T-helper 17 cell (primary cell): ENCODE data around the gene BCL2. TPM values are rescaled to one million over a fixed set of nuclear protein-coding genes. Genes with fewer than 3 reads are reported as not detected.
A peak's percentile ranks its signal among the peaks of the same experiment; 100 is the strongest.

Source experiments
- ATAC-seq: fragments of 150-1000 bp; cut with Tn5 transposase; 2 replicates; pipeline ENCODE4 v1.10.0; 2021; ENCODE audit warnings: mild to moderate bottlenecking, moderate library complexity
- DNase-seq, 3 donors: peaks; one replicate each; pipeline versions ENCODE4 v3.0.0 to v3.0.0-alpha.2; 2020 to 2021
- H3K9me3 ChIP-seq: one replicate; pipeline ENCODE4 v1.7.0; 2013; ENCODE audit warnings: low read length, mild to moderate bottlenecking; ENCODE audit not compliant: control insufficient read depth, poor library complexity, severe bottlenecking
- H3K27ac Mint-ChIP-seq: one replicate; pipeline ENCODE4 v1.8.0; 2022; ENCODE audit warnings: mild to moderate bottlenecking, moderate library complexity, mixed read lengths
- H3K27me3 Mint-ChIP-seq: one replicate; pipeline ENCODE4 v1.8.0; 2022; ENCODE audit warnings: mixed read lengths
- H3K36me3 Mint-ChIP-seq: one replicate; pipeline ENCODE4 v1.8.0; 2022; ENCODE audit warnings: low read depth, mixed read lengths
- H3K4me1 Mint-ChIP-seq: one replicate; pipeline ENCODE4 v1.8.0; 2022; ENCODE audit warnings: mild to moderate bottlenecking, mixed read lengths
- H3K4me3 Mint-ChIP-seq: one replicate; pipeline ENCODE4 v1.8.0; 2022; ENCODE audit warnings: mild to moderate bottlenecking, moderate library complexity, mixed read lengths
- total RNA-seq, 4 donors: library from RNA in 2 of 4; stranded (reverse) in 2 of 4; gene quantifications; one replicate each; pipeline ENCODE4 v1.2.3 and lab custom pipeline; 2022 to 2026

The BCL2 gene
- total RNA-seq, 2 donors from 2014 or later, result 134 to 136 TPM

DNA sequence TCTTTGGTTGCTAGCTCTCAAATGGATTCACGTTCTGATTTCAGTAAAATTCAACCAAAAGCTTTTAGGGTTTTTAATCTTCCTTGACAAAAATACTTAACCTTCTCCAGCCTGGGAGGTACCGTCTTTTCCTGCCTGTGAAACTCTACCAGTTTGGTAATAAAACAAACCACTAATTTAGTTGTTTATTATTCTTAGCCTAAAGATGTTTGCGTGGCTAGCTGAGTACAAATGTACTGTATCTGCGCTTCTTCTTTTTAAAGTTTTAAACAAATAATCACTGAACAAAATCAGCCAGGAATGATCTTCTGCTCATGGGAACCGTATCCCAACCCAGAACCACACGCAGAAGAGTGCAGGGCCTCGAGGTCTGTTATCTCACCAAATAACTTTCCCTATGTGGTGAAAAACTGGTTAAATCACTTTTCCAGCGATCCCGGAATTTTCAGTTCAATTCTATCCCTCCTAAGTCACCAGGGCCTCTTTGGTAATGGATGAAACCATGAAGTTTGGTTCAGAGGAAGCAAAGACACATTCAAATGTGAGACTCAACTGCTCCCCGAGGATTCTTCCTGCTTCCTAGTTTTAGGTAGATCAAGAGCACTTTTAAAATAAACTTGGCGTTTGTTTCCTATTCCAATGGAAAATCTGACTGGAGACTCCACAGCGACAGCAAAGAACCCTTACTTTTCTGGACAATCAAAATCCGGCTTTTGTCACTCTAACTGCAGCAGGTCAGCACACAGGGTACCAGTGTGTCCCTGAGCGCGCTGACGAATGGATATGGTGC is 36.1 kb downstream of the BCL2 start:
- ATAC-seq (no peak), DNase-seq (no peak)
- Mint-ChIP-seq H3K4me1 (peaks cover 43% of the 10 kb centered on the region), H3K27me3 (no peaks in the 10 kb centered on the region), H3K27ac (peak overlapping the region; percentile 39), H3K4me3 (no peak overlapping the region), H3K36me3 (peaks cover 14% of the 10 kb centered on the region)
- no peaks in the 10 kb centered on the region for H3K9me3 ChIP-seq

GRCh38 chr18:63282793-63283192 is 36.8 kb downstream of the BCL2 start:
- Mint-ChIP-seq H3K4me1 (peaks cover 46% of the 10 kb centered on the region), H3K4me3 (no peak overlapping the region), H3K27me3 (no peaks in the 10 kb centered on the region), H3K36me3 (peaks cover 15% of the 10 kb centered on the region), H3K27ac (no peak overlapping the region)
- no peak for DNase-seq
- no peak for ATAC-seq
- H3K9me3 ChIP-seq, result no peaks in the 10 kb centered on the region

GRCh38 chr18:63273222-63273927 is 46.2 kb downstream of the BCL2 start:
- no peak for ATAC-seq
- H3K27ac Mint-ChIP-seq, result peak overlapping the region; percentile 79
- H3K36me3 Mint-ChIP-seq, result peaks cover 2% of the 10 kb centered on the region
- H3K9me3 ChIP-seq, result no peaks in the 10 kb centered on the region
- no peak overlapping the region for H3K4me3 Mint-ChIP-seq
- H3K27me3 Mint-ChIP-seq, result no peaks in the 10 kb centered on the region
- peaks cover 41% of the 10 kb centered on the region for H3K4me1 Mint-ChIP-seq
- no peak for DNase-seq

- Mint-ChIP-seq H3K36me3 (peaks cover 3% of the 10 kb centered on the region), H3K4me1 (peaks cover 46% of the 10 kb centered on the region), H3K27me3 (no peaks in the 10 kb centered on the region), H3K4me3 (no peak overlapping the region), H3K27ac (peak overlapping the region; percentile 79)
- no peak for ATAC-seq
- no peaks in the 10 kb centered on the region for H3K9me3 ChIP-seq
- no peak for DNase-seq
These were observed 46.9 kb downstream of the BCL2 start for GRCh38 chr18:63272638-63273037.

DNA sequence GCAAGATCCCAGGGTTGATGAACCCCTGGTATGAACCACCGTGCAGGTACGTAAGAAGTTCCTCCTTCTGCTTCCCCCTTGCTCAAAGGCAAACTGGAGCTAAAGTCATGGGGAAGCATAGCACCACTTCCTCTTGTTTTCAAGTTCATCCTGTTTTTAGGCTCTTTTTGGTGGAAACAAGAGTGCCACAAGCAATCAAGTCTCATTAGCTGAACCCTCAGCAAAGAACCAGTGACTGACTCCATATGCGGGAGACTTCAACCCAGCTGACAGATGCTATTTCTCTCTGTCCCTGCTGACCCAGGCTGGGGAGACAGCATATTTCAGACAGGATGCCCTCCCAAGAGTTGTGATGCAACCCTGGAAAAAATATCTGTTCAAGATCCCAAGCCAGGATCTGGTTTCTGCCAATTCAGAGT is 47.7 kb downstream of the BCL2 start:
- Mint-ChIP-seq H3K36me3 (peaks cover 3% of the 10 kb centered on the region), H3K27me3 (no peaks in the 10 kb centered on the region), H3K4me3 (no peak overlapping the region), H3K27ac (peak overlapping the region; percentile 79), H3K4me1 (peaks cover 50% of the 10 kb centered on the region)
- ATAC-seq (no peak), DNase-seq (no peak)
- no peaks in the 10 kb centered on the region for H3K9me3 ChIP-seq

- no peak for ATAC-seq
These were observed 48.4 kb downstream of the BCL2 start for GRCh38 chr18:63271148-63271547.

GRCh38 chr18:63267975-63268721 is 51.4 kb downstream of the BCL2 start:
- DNase-seq (no peak), ATAC-seq (peak; percentile 71)
- no peaks in the 10 kb centered on the region for H3K9me3 ChIP-seq
- Mint-ChIP-seq H3K4me3 (peak overlapping the region; percentile 82), H3K4me1 (peaks cover 55% of the 10 kb centered on the region), H3K27me3 (no peaks in the 10 kb centered on the region), H3K36me3 (peaks cover 7% of the 10 kb centered on the region), H3K27ac (peak overlapping the region; percentile 84)

More at GRCh38 chr18:63271148-63271547, 48.4 kb downstream of the BCL2 start:
- no peaks in the 10 kb centered on the region for H3K9me3 ChIP-seq
- peaks cover 52% of the 10 kb centered on the region for H3K4me1 Mint-ChIP-seq
- no peak for DNase-seq
- peaks cover 4% of the 10 kb centered on the region for H3K36me3 Mint-ChIP-seq
- H3K4me3 Mint-ChIP-seq, result peak overlapping the region; percentile 19
- peak overlapping the region; percentile 79 for H3K27ac Mint-ChIP-seq
- no peaks in the 10 kb centered on the region for H3K27me3 Mint-ChIP-seq

DNA sequence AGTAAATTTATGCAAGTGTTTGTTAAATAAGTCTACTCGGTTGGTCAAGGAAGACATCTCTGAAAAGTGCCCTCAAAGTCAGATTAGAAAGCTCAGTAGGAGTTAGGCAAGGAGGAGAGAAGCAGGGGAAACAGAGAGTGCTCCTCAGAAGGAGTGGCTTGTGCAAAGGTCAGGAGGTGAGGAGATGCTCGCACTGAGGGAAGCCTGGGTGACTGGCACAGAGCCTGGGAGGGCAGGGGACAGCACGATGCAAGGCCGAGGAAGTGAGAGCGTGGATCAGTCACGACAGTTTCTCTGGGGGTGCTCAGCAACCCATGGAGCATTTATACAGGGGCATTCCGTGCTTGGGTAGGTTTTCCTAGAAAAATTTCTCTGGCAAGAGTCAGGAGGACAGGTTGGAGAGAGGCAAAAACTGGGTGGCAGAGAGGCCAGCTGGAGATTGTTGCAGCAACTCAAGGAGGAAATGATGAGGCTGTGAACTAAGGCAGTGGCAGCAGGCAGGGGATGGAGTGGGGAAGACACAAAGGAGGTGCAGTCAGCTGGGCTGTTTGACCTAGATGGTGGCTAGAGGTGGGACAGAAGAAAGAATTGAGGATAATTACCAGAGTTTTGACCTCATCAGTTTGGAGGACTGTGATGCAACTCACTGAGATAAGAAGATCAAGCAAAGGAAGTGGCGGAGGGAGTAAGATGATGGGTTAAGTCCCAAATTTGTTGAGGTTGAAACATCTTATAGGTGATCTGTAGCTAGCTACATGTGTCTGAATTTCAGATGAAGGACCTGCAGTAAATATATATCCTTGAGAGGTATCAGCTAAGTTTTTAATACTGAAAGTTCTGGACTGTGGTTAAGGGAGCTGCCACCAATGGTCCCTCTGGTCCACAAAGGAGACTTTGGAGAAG is 52.4 kb downstream of the BCL2 start:
- Mint-ChIP-seq H3K4me3 (peak overlapping the region; percentile 82), H3K4me1 (peaks cover 55% of the 10 kb centered on the region), H3K27ac (peak overlapping the region; percentile 84), H3K36me3 (peaks cover 8% of the 10 kb centered on the region), H3K27me3 (no peaks in the 10 kb centered on the region)
- no peaks in the 10 kb centered on the region for H3K9me3 ChIP-seq
- ATAC-seq (peak; percentile 57), DNase-seq (no peak)

DNA sequence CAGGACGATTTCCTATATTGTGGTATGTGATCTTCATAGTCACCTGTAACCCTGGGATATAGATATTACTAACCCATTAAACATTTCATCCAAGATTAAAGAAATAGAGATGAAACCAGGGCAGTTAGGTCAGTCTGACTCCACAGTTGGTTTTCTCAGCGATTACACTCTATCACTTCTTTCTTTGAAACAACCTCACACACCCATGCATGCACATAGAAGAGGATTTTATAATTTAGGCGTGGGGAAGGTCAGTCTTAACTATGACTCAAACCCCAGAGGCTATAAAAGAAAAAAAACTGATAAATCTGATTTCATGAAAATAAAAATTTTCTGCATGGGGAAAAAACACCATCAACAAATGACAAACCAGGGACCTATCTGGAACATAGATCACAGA is 54.2 kb downstream of the BCL2 start:
- Mint-ChIP-seq H3K4me3 (no peak overlapping the region), H3K4me1 (peaks cover 57% of the 10 kb centered on the region), H3K36me3 (peaks cover 9% of the 10 kb centered on the region), H3K27me3 (no peaks in the 10 kb centered on the region), H3K27ac (peak overlapping the region; percentile 24)
- DNase-seq, result no peak
- ATAC-seq, result no peak
- no peaks in the 10 kb centered on the region for H3K9me3 ChIP-seq

DNA sequence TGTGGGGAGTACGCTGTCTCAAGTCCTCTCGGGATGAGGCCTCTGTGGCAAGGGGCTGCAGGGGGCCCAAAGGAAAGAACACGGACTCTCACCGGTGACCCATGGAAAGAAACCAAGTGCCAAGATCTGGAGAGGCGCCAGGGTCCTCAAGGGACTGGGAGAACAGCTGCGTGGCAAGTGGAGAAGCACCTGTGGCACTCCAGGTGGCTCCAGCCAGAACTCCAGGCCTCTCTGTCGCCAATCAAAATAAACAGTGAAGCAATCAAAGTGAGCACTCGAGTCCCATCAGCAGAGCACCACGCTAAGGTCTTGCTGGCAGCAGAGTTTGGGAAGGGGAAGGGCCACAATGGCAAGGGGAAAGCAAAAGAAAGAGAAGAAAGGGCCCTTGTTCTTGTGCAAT is 54.7 kb downstream of the BCL2 start:
- ATAC-seq (no peak), DNase-seq (no peak)
- Mint-ChIP-seq H3K4me3 (no peak overlapping the region), H3K36me3 (peaks cover 9% of the 10 kb centered on the region), H3K27ac (peak overlapping the region; percentile 65), H3K27me3 (no peaks in the 10 kb centered on the region), H3K4me1 (peaks cover 61% of the 10 kb centered on the region)
- H3K9me3 ChIP-seq, result no peaks in the 10 kb centered on the region

DNA sequence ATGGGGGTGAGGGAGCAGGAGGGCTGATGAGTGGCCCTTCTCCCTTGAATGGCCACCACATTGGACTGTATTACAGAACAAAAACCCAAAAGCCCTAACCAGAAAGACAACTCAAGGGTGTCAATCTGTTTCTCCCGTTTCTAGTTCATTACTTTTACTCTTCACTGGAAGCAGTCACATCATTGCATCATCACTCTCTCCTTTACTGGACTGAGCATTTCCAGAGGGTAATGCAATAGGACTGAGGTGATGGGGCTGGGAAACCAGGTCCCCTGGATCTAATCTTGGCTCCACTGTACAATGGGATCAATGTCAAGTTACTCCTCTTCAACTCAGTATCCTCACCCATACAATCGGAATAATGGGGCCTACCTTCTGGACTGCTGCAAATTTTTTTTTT is 56.1 kb downstream of the BCL2 start:
- ATAC-seq (no peak), DNase-seq (no peak)
- no peak overlapping the region for H3K27ac Mint-ChIP-seq
- H3K9me3 ChIP-seq, result no peaks in the 10 kb centered on the region
- no peak overlapping the region for H3K4me3 Mint-ChIP-seq
- no peaks in the 10 kb centered on the region for H3K27me3 Mint-ChIP-seq
- H3K4me1 Mint-ChIP-seq, result peaks cover 71% of the 10 kb centered on the region
- H3K36me3 Mint-ChIP-seq, result peaks cover 9% of the 10 kb centered on the region
